Gastroesophageal sphincter (tissue), 4 donors: Measurements from ENCODE around the gene SLC4A5. TPM values are rescaled to one million over a fixed set of nuclear protein-coding genes. Genes with fewer than 3 reads are reported as not detected.
A peak's percentile ranks its signal among the peaks of the same experiment; 100 is the strongest.

Experiments used
- ATAC-seq: fragments of 150-250 bp; one replicate; pipeline ENCODE4 v1.9.1; 2016; ENCODE audit warnings: mild to moderate bottlenecking, moderate library complexity
- H3K27ac ChIP-seq, 4 donors: fragments of 200-600 bp; sonication (generic) in 3 of 4; 1 replicate in 3 of 4; 2 replicates in 1 of 4; pipeline ENCODE4 v1.5.1; 2016 to 2019
- H3K27me3 ChIP-seq: fragments of 200-600 bp; sonication (generic); one replicate; pipeline ENCODE4 v1.5.1; 2019
- H3K36me3 ChIP-seq, 2 donors: fragments of 200-600 bp; sonication (generic); one replicate each; pipeline ENCODE4 v1.5.1; 2019; ENCODE audit warnings: control low read depth in 1 of 2
- H3K4me1 ChIP-seq, 3 donors: fragments of 200-600 bp; sonication (generic); 1 replicate in 2 of 3; 2 replicates in 1 of 3; pipeline ENCODE4 v1.5.1; 2016 to 2019; ENCODE audit warnings: control low read depth in 2 of 3
- H3K4me3 ChIP-seq, 2 donors: fragments of 200-600 bp; sonication (generic); one replicate each; pipeline ENCODE4 v1.5.1; 2019; ENCODE audit warnings: mild to moderate bottlenecking in 1 of 2, moderate library complexity in 1 of 2
- H3K9me3 ChIP-seq, 3 donors: fragments of 200-600 bp; sonication (generic); one replicate each; pipeline ENCODE4 v1.5.1; 2017 to 2019; ENCODE audit warnings: control low read depth in 2 of 3
- EP300 ChIP-seq: sonication (generic); formaldehyde crosslinking; IDR thresholded peaks from one replicate; pipeline ENCODE4 v1.6.1; 2017; ENCODE audit warnings: antibody characterized with exemption, mild to moderate bottlenecking
- POLR2A ChIP-seq, 2 donors: fragments of 450-650 bp; IDR thresholded peaks; one replicate each; pipeline ENCODE4 v1.6.1; 2017; ENCODE audit warnings: antibody characterized with exemption in 2 of 2, mild to moderate bottlenecking in 2 of 2, moderate library complexity in 1 of 2
- POLR2AphosphoS5 ChIP-seq: sonication (generic); formaldehyde crosslinking; IDR thresholded peaks from one replicate; pipeline ENCODE4 v1.6.1; 2017; ENCODE audit warnings: antibody characterized with exemption
- WGBS, 2 donors: methylation state at CpG; one replicate each; pipeline ENCODE4 v1.1.5; 2018; ENCODE audit warnings: low coverage in 1 of 2; 5-methylcytosine and 5-hydroxymethylcytosine counted together
- total RNA-seq, 4 donors: library from RNA; depleted of rRNA; stranded (reverse); fragments of >200 nt; gene quantifications; one replicate each; pipeline ENCODE4 v1.1.0, GENCODE V29; 2016
- TF ChIP-seq, protein P1 (sequence below), 4 experiments: fragments of 200-600 bp in 2 of 4; fragments of 450-650 bp in 2 of 4; sonication (generic) in 1 of 4; IDR thresholded peaks; one replicate each; pipeline ENCODE4 v1.5.1; 2017 to 2019; ENCODE audit warnings: antibody characterized with exemption in 4 of 4, mild to moderate bottlenecking in 2 of 4, moderate library complexity in 2 of 4

The SLC4A5 gene
- total RNA-seq, 4 donors from 2014 or later = 1.8 to 9.4 (median 5.0) TPM

DNA sequence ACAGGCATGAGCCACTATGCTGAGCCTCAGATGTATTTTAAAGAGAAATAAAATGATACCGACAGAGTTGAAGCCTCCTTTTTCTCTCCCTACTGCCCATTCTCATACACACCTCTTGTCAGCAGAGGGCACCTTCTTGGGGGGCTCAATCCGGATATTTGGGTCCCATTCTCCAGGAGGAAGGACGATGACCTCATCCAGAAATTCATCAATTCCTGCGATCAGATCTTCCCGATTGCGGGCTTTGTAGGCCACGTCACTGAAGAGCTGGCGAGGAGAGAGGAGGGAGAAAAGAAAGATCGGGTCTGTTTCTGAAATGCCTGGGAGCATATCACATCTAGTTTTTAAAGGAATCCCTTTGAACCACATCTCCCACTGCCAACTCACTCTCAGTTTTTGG is 90.4 kb downstream of the SLC4A5 start:
- no peak overlapping the region for H3K27ac ChIP-seq
- WGBS, 2 donors = 65 to 90% methylated on average over 6 to 8 of the region's 9 CpGs
- no peak for TF ChIP-seq POLR2AphosphoS5
- no peak for TF ChIP-seq POLR2A (IDR thresholded peaks at IDR 0.05)
- TF ChIP-seq EP300 = no peak
- TF ChIP-seq, protein P1, sequence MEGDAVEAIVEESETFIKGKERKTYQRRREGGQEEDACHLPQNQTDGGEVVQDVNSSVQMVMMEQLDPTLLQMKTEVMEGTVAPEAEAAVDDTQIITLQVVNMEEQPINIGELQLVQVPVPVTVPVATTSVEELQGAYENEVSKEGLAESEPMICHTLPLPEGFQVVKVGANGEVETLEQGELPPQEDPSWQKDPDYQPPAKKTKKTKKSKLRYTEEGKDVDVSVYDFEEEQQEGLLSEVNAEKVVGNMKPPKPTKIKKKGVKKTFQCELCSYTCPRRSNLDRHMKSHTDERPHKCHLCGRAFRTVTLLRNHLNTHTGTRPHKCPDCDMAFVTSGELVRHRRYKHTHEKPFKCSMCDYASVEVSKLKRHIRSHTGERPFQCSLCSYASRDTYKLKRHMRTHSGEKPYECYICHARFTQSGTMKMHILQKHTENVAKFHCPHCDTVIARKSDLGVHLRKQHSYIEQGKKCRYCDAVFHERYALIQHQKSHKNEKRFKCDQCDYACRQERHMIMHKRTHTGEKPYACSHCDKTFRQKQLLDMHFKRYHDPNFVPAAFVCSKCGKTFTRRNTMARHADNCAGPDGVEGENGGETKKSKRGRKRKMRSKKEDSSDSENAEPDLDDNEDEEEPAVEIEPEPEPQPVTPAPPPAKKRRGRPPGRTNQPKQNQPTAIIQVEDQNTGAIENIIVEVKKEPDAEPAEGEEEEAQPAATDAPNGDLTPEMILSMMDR (IDR thresholded peaks at IDR 0.05) = no peak
- no peaks in the 10 kb centered on the region for H3K9me3 ChIP-seq
- H3K27me3 ChIP-seq = no peaks in the 10 kb centered on the region
- H3K36me3 ChIP-seq = peaks cover 0 to 35% of the 10 kb centered on the region in 2 donors
- ATAC-seq = no peak
- H3K4me3 ChIP-seq = no peak overlapping the region
- H3K4me1 ChIP-seq = no peaks in the 10 kb centered on the region

DNA sequence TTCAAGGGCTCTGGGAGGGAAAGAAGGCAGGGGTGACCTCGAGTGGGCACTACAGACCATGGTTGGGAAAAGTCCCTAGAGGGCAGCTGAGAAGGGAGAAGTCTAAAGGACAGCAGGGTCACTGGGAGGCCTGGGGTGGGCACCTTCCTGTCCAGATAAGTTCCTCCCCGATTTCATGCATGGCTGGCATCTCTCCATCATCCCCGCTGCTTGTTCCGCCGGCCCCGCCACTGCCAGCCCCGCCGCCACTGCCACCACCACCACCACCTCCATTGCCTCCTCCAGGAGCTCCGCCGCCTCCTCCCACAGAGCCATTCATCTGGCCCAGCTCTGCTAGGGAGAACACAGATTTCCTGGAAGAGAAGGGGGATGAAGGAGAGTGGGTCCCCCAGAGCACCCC is 91.2 kb downstream of the SLC4A5 start:
- 83% methylated on average over 6 of the region's 10 CpGs; no CpG with 5 or more reads in 1 of the 2 donors for WGBS, 2 donors
- H3K9me3 ChIP-seq = no peaks in the 10 kb centered on the region
- ATAC-seq = no peak

DNA sequence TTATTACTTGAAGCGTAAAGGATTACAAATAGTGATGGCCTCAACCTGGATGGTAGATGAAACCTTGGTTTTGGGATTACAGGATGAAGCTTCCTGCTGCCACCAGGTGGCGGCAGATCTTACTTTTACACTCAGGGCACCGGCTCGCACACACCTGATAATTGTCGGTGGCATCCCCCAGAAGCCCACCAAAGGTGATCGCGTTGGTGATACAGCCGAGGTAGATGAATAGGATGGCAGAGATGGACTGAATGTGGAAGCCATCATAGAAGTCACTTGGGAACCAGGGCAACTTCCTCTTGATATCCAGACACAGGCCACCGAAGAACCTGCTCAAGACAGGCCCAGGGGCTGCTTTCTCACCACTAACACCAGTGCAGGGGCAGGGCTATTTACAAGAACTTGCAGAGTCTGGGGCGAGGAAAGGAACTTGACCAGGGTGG is 93.0 kb downstream of the SLC4A5 start:
- Histone ChIP-seq H3K4me3 (no peak overlapping the region), H3K36me3 (peaks cover 0 to 26% of the 10 kb centered on the region in 2 donors), H3K27me3 (no peaks in the 10 kb centered on the region), H3K27ac (no peak overlapping the region), H3K4me1 (no peaks in the 10 kb centered on the region), H3K9me3 (no peaks in the 10 kb centered on the region)
- TF ChIP-seq EP300 = no peak
- TF ChIP-seq, protein P1 (IDR thresholded peaks at IDR 0.05) = peak in 3 of 4 experiments; percentile 56 to 72 (median 63)
- ATAC-seq = no peak
- 19 to 75% methylated on average over 1 to 6 of the region's 10 CpGs for WGBS, 2 donors

More for the DNA sequence above, 91.2 kb downstream of the SLC4A5 start:
- TF ChIP-seq EP300 (no peak), POLR2A (IDR thresholded peaks at IDR 0.05) (no peak), POLR2AphosphoS5 (no peak)
- TF ChIP-seq, protein P1 (IDR thresholded peaks at IDR 0.05) = no peak
- H3K36me3 ChIP-seq = peaks cover 0 to 33% of the 10 kb centered on the region in 2 donors
- no peak overlapping the region for H3K4me3 ChIP-seq
- H3K27me3 ChIP-seq = no peaks in the 10 kb centered on the region
- no peak overlapping the region for H3K27ac ChIP-seq
- H3K4me1 ChIP-seq = no peaks in the 10 kb centered on the region

DNA sequence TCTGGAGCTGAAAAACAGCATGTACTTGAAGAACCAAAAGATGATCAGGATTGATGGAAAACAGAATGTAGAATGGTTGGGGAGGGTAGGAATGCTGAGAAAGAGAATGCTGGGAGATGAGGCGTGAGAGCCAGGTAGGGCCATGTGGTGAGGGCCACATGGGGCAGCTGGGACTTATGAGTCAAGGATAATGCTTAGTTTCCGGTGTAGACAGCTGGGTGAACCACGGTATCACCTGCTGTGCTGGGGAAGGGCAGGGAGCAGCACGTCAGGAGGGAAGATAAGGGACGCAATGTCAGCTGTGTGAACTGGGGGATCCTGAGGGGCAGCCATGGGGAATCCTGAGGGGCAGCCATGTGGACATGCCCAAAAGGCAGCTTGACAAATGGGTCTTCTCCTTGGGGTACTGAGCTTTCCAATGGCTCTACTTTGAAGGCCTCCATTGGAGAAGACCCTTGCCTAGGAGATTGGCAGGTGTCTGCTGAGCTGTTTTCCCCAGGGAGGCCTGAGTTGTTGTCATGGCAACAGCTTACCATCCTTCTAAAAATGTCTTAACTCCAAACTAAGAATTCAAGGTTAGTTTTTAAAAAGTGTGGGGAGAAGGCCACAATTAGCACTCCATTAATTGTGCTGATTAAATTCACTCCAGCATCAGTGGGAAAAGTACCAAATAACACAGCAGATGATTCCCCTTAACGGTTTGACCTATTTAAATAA is 93.7 kb downstream of the SLC4A5 start:
- WGBS, 2 donors = 58 to 60% methylated on average over 2 to 6 of the region's 6 CpGs
- Histone ChIP-seq H3K4me3 (no peak overlapping the region), H3K27me3 (no peaks in the 10 kb centered on the region), H3K4me1 (no peaks in the 10 kb centered on the region), H3K27ac (no peak overlapping the region), H3K9me3 (no peaks in the 10 kb centered on the region), H3K36me3 (peaks cover 0 to 19% of the 10 kb centered on the region in 2 donors)
- TF ChIP-seq POLR2AphosphoS5 (no peak), POLR2A (IDR thresholded peaks at IDR 0.05) (no peak), EP300 (no peak)
- TF ChIP-seq, protein P1 (IDR thresholded peaks at IDR 0.05) = no peak
- no peak for ATAC-seq
